DND-41 (cell line): ENCODE data around the gene FAM171A2.
"Not testable (repeated sequence)": the region's sequence is repeated elsewhere in the genome, so short reads cannot be mapped to it uniquely, and the experiment has no call there.

Source experiments
- ATAC-seq: fragments of 200-7000 bp; cut with Tn5 transposase; 3 replicates; pipeline ENCODE4 v1.9.1; 2021; ENCODE audit warnings: low read depth; ENCODE audit not compliant: insufficient read depth
- DNase-seq: peaks from one replicate; pipeline ENCODE4 v3.0.0-alpha.2; 2020
- H2AFZ ChIP-seq: 2 replicates; pipeline ENCODE4 v1.6.0; 2012; ENCODE audit warnings: low read depth, low read length
- H3K27ac ChIP-seq: 2 replicates; pipeline ENCODE4 v1.5.1; 2012; ENCODE audit warnings: low read length, inconsistent platforms
- H3K27me3 ChIP-seq: fragments of 200-600 bp; sonication (generic); 2 replicates; pipeline ENCODE4 v1.6.0; 2012; ENCODE audit warnings: low read length, mild to moderate bottlenecking, inconsistent platforms; ENCODE audit not compliant: insufficient read depth, poor library complexity
- H3K36me3 ChIP-seq: 2 replicates; pipeline ENCODE4 v1.5.1; 2012; ENCODE audit warnings: low read length, inconsistent platforms; ENCODE audit not compliant: insufficient read depth
- H3K4me1 ChIP-seq: 2 replicates; pipeline ENCODE4 v1.5.1; 2012; ENCODE audit warnings: mild to moderate bottlenecking, low read length; ENCODE audit not compliant: insufficient read depth
- H3K4me2 ChIP-seq: 2 replicates; pipeline ENCODE4 v1.6.0; 2012; ENCODE audit warnings: mild to moderate bottlenecking, moderate library complexity, low read length, inconsistent platforms; ENCODE audit not compliant: insufficient read depth
- H3K4me3 ChIP-seq, 2 experiments: fragments of 200-600 bp in 1 of 2; shearing (Covaris generic) in 1 of 2; 2 replicates each; pipeline ENCODE4 v1.5.1; 2012 to 2016; ENCODE audit warnings: inconsistent platforms in 2 of 2, low read length in 2 of 2, mild to moderate bottlenecking in 2 of 2, low read depth in 1 of 2, moderate library complexity in 1 of 2
- H3K79me2 ChIP-seq: 2 replicates; pipeline ENCODE4 v1.6.0; 2012; ENCODE audit warnings: low read length, inconsistent platforms; ENCODE audit not compliant: insufficient read depth
- H3K9ac ChIP-seq: 2 replicates; pipeline ENCODE4 v1.6.0; 2012; ENCODE audit warnings: low read depth, mild to moderate bottlenecking, inconsistent platforms, low read length, moderate library complexity
- H3K9me3 ChIP-seq: 2 replicates; pipeline ENCODE4 v1.5.1; 2012; ENCODE audit warnings: low read length, moderate library complexity, mild to moderate bottlenecking, inconsistent platforms; ENCODE audit not compliant: insufficient read depth, severe bottlenecking
- H4K20me1 ChIP-seq: 2 replicates; pipeline ENCODE4 v1.6.0; 2012; ENCODE audit warnings: low read length; ENCODE audit not compliant: insufficient read depth
- EZH2 ChIP-seq: IDR thresholded peaks from 3 replicates; pipeline ENCODE4 v1.6.1; 2012; ENCODE audit warnings: borderline replicate concordance, low read depth, mild to moderate bottlenecking, moderate library complexity, low read length, inconsistent platforms; ENCODE audit not compliant: severe bottlenecking
- TF ChIP-seq, protein P1 (sequence below): IDR thresholded peaks from 2 replicates; pipeline ENCODE4 v1.5.1; 2012; ENCODE audit warnings: borderline replicate concordance, low read length, moderate library complexity, mild to moderate bottlenecking; ENCODE audit not compliant: poor library complexity, severe bottlenecking; ENCODE audit errors: extremely low read depth

The FAM171A2 gene

DNA sequence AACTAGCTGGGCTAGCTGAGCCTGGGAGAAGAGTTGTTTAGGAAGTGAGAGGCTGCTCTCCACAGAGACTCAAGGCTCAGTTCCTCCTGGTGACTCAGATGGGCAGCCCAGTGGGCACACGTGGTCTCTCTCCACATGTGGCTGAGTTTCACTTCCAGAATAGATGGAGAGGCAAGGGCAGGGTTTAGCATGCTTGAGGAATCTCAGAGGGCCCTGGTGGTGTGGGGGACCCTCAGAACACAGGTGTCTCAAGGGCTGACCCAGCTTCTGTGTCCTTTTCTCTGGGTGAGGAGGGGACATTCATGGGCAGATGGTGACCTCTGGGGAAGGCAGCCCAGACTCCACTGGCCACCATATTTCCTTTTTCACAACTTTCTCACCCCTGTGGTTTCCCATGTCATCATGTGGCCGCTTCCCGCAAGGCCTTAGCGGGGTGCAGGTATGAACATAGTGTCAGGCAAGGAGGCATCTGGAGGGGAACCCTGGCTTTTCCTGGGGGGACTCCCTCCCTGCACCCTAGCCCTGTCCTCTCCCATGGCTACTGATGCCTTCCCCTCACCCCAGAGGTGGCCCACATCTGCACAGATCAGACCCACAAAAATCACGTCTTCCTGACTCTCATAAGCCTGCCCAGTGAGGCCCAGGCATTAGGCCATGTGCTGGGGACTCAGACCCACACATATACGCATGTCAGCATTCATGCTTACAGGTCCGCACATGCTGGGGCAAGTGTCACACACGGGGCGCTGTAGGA lies 15.2 kb downstream of the FAM171A2 start:
- H2AFZ ChIP-seq: no peak overlapping the region
- no peak for TF ChIP-seq EZH2
- TF ChIP-seq, protein P1, sequence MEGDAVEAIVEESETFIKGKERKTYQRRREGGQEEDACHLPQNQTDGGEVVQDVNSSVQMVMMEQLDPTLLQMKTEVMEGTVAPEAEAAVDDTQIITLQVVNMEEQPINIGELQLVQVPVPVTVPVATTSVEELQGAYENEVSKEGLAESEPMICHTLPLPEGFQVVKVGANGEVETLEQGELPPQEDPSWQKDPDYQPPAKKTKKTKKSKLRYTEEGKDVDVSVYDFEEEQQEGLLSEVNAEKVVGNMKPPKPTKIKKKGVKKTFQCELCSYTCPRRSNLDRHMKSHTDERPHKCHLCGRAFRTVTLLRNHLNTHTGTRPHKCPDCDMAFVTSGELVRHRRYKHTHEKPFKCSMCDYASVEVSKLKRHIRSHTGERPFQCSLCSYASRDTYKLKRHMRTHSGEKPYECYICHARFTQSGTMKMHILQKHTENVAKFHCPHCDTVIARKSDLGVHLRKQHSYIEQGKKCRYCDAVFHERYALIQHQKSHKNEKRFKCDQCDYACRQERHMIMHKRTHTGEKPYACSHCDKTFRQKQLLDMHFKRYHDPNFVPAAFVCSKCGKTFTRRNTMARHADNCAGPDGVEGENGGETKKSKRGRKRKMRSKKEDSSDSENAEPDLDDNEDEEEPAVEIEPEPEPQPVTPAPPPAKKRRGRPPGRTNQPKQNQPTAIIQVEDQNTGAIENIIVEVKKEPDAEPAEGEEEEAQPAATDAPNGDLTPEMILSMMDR: no peak
- ATAC-seq (no peak), DNase-seq (no peak)
- H4K20me1 ChIP-seq: peaks cover 13% of the 10 kb centered on the region
- peaks cover 11% of the 10 kb centered on the region for H3K79me2 ChIP-seq
- peaks cover 38% of the 10 kb centered on the region for H3K36me3 ChIP-seq
- H3K4me1 ChIP-seq: peaks cover 21% of the 10 kb centered on the region
- H3K4me3 ChIP-seq: no peak overlapping the region
- H3K4me2 ChIP-seq: no peak overlapping the region
- no peak overlapping the region for H3K27ac ChIP-seq
- H3K9ac ChIP-seq: no peak overlapping the region
- no peaks in the 10 kb centered on the region for H3K9me3 ChIP-seq
- H3K27me3 ChIP-seq: no peaks in the 10 kb centered on the region

DNA sequence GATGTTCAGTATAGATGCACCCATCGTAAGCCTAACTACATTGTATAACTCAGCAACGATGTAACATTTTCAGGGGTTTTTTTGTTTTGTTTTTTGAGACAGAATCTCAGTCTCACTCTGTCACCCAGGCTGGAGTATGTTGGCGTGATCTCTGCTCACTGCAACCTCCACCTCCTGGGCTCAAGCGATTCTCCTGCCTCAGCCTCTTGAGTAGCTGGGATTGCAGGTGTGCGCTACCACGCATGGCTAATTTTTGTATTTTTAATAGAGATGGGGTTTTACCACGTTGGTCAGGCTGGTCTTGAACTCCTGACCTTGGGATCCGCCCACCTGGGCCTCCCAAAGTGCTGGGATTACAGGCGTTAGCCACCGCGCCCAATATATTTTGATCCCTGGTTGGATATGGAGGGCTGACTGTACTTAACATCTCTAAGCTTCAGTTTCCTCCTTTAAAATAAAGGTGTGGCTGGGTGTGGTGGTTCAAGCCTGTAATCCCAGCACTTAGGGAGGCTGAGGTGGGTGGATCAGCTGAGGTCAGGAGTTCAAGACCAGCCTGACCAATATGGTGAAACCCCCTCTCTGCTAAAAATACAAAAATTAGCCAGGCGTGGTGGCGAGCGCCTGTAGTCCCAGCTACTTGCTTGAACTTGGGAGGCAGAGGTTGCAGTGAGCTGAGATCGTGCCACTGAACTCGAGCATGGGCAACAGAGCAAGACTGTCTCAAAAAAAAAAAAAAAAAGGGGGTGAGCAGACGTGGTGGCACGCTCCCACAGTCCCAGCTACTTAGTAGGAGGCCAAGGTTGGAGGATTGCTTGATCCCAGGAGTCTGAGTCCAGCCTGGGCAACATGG lies 16.2 kb downstream of the FAM171A2 start:
- H3K4me2 ChIP-seq, H3K27ac ChIP-seq, ATAC-seq: not testable (repeated sequence)

DNA sequence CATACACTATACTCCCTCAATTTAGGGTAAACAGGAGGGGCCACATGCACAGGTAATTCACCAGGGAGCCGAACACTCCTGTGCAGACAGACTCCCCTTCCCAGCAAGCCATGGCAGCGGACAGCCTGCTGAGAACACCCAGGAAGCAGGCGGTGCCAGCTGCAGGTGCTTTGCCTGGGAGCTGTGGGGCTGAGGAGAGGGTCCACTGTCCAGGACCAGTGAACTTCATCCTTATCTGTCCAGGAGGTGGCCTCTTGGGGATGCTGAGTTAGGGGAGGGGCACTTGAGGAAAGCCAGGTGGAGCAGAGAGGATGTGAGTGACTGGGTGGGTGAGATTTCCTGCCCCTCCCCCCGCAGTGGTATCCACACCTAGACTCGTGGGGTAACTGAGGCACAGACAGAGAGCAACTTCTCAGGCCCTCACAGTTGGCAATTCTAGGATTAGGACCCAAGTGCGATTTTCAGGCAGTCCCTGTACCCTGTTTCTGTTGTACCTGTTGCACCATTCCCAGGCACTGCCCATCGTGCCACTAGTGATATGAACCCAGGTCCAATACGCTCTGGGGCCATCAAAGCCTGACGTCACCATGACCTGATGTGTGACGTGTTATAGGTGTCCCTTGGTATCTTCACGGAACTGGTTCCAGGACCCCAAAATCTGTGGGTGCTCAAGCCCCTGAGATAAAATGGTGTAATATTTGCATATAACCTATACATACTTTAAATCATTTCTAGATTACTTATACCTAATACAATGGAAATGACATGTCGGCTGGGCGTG lies 17.4 kb downstream of the FAM171A2 start:
- Histone ChIP-seq H2AFZ (peak overlapping the region; percentile 27; the same call in 1 of the 2 replicates), H4K20me1 (peaks cover 12% of the 10 kb centered on the region)

More for the DNA sequence above, 16.2 kb downstream of the FAM171A2 start:
- Histone ChIP-seq H4K20me1 (peaks cover 13% of the 10 kb centered on the region), H3K79me2 (peaks cover 11% of the 10 kb centered on the region), H3K4me1 (peaks cover 21% of the 10 kb centered on the region), H3K36me3 (peaks cover 28% of the 10 kb centered on the region)
- not testable (repeated sequence) for H3K27me3 ChIP-seq, H3K9me3 ChIP-seq, H3K9ac ChIP-seq, DNase-seq, H3K4me3 ChIP-seq, H2AFZ ChIP-seq

More for the DNA sequence above, 17.4 kb downstream of the FAM171A2 start:
- Histone ChIP-seq H3K4me3 (peak overlapping the region; percentile 83 to 94; a peak in 3 of 4 replicates), H3K36me3 (peaks cover 16% of the 10 kb centered on the region), H3K4me2 (peak overlapping the region; percentile 98), H3K4me1 (peaks cover 21% of the 10 kb centered on the region), H3K27me3 (no peaks in the 10 kb centered on the region), H3K79me2 (peaks cover 11% of the 10 kb centered on the region), H3K9ac (peak overlapping the region; percentile 71), H3K27ac (peak overlapping the region; percentile 7; the same call in 1 of the 2 replicates), H3K9me3 (no peaks in the 10 kb centered on the region)
- no peak for ATAC-seq
- no peak for DNase-seq
- TF ChIP-seq, protein P1: no peak
- no peak for TF ChIP-seq EZH2
